HG02885 (cell line): ENCODE measurements around the gene FBXO11.
A peak's percentile ranks its signal among the peaks of the same experiment; 100 is the strongest.
"Not testable (repeated sequence)": the region's sequence is repeated elsewhere in the genome, so short reads cannot be mapped to it uniquely, and the experiment has no call there.

Experiments
- ATAC-seq: cut with Tn5 transposase; IDR thresholded peaks from one replicate; pipeline ENCODE4 v1.9.1; 2021; ENCODE audit warnings: mild to moderate bottlenecking; ENCODE audit not compliant: unreplicated experiment, poor library complexity

The FBXO11 gene

DNA sequence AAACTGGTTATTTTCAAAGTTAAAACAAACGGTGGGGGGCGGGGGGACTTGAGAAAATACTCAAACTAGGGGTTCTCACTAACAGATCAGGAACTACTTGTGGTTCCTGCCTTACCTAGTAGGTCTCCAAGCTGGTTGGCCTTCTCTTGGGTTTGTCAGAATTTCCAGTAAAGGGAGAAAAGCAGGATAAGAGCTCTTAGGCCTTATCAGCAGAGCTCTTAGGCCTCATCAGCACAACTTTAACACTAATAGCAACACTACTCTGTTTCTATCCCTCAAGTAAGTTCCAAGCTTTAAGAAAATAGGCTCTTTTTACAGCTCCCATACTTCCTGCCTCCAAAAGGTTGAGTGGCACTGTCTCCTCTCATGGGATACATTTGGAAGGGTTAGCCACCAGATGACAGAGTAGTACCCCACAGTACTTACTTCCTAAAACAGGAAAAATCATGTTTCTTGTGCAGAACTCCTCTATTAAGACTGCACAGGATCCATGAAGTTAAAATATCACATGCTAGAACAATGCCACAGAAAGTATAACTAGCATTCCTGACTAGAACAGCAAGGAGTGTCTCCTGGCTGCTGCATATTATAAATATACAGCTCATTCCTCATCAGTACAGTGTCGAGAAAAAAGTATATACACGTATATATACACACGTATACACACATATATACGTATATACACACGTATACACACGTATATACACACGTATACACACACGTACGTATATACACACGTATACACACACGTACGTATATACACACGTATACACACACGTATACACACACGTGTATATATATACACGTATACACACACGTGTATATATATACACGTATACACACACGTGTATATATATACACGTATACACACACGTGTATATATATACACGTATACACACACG, 6.1 kb downstream of the FBXO11 start:
- ATAC-seq: no peak

DNA sequence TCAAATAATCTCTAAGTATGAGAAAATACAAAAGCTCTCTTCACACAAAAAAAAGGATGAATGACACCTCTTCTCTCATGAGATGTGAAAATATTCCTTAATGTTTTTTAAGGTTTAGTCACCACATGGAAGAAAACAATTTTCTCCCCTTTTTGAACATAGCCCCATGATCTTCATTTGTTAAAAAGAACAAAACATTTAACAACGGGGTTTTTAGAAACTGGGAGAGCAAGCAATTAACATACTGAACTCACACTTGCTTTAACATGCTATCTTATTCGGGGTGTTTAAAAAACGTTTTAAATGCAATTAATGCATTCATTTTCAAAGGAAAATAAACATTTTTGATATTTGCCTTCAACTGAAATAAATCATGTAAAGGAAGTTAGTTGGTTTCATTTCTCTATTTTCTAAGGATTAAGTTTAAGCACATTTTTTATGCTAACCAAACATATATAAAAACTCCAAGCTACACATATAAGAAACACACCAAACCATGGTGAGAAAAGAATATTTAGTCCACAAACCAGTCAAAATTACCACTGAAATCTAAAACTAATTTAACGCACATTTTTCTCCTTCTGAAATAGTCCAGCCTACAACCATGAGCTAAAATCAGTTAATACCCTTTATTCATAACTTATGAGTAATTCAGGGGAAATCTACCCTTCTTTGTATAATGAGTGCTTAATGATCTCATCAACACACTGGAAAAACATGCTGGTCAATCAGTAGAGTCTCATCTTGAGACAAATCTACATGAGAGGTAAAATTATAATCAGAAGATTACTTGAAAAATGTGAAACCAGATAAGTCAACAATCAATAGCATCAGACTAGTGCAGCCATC, 8.2 kb downstream of the FBXO11 start:
- ATAC-seq: peak; percentile 59

DNA sequence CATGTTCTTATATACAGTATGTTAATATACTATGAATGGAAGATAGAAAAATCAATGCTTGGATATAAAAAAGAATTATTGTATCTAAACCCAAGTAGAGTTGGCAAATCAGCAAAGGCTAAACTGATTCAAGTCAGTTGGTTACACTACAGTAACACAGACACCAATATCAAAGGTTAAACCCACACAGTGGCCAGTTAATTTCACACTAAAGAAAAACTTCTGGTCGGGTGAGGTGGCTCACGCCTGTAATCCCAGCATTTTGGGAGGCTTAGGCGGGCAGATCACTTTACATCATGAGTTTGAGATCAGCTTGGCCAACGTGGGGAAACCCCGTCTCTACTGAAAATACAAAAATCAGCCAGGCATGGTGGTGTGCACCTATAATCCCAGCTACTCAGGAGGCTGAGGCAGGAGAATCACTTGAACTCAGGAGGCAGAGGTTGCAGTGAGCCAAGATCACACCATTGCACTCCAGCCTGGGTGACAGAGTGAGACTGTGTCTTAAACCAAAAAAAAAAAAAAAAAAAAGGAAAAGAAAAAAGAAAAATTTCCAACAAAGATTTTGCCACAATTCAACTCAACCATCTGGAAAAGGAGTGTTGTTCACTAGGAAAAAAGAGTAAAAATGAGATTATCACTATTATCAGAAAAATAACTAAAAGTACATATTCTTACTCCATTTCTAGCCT, 9.0 kb downstream of the FBXO11 start:
- not testable (repeated sequence) for ATAC-seq

DNA sequence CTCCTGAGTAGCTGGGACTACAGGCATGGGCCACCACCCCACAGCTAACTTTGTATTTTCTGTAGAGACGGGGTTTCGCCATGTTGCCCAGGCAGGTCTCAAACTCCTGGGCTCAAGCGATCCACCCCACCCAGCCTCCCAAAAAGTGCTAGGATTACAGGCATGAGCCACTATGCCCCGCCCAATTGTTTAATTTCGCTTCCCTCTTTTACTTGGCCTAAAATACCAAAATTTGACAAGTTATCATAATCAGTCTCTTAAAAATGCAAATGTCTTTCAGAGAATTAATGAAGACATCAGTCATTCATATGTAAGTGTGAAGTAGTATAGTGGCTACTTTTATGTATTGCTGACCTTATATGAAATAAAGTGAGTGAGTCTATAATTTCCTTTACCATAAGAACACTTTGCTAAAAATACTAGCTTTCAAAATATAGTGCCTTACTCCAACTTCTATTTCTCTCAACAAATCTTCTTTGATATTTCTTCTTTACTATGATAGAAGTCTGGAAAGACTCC, 9.8 kb downstream of the FBXO11 start:
- no peak for ATAC-seq

DNA sequence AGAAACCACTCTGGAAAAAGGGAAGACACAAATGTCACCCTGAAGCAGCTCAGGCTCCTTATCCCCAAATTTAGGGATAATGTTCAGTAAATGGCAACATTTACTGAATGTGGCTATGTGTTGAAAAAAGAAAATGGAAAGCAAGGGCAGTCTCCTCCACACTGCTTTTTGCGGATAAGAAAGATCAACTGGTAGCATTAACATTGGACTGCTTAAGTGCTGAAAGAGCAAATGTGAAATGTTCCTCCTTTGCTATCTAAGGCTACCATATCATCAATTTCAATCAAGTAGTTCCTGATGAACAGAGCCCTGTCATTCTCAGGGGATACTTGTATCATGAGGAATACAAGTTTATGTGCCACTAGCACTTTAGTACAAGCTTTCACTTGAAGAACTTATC, 12.5 kb downstream of the FBXO11 start:
- no peak for ATAC-seq

DNA sequence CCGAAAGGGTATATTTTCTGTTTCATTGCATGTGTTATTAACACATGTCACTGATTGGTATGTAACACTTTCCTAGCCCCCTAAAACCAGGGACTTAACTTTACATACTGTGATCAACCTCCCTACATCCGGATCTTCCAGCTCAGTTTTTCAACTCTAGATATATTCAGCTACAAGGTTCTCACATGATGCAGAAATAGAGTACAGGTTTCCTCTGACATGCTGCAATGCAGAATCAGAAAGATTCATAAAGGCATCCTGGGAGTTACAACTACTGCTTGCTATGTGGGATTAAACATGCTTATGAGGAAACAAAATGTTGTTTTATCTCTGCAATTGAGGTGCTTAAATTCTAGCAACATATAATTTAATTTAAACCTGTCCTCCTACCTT, 14.0 kb downstream of the FBXO11 start:
- ATAC-seq: no peak

DNA sequence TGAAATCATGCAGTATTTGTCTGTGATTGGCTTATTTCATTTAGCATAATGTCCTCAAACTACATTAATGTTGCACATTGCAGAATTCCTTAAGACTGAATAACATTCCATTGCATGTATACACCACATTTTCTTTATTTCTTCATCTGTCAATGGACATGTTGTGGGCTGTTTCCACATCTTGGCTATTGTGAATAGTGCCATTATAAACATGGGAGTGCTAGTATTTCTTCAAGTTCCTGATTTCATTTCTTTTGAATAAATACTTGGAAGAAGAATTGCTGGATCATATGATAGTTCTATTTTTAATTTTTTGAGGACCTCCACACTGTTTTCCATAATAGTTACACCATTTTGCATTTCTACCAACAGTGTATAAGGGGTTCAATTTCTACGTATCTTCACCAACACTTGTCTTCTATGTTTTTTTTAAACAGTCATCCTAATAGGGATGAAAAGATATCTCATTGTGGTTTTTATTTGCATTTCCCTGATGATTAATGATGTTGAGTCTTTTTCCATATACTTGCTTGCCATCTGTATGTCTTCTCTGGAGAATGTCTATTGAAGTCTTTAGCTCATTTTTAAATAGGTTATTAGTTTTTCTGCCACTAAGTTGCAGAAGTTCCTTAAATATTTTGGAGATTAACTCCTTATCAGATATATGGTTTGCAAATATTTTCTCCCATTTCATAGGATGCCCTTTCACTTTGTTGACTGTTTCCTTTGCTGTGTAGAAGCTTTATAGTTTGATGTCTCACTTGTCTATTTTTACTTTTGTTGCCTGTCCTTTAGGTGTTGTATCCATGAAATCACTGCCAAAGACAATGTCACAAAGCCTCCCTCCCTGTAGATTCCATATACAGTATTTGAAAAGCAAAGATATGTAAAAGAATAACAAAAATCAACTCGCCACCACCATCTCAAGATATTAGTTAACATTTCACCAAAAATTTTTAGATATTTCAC, 14.6 kb downstream of the FBXO11 start:
- ATAC-seq: no peak

DNA sequence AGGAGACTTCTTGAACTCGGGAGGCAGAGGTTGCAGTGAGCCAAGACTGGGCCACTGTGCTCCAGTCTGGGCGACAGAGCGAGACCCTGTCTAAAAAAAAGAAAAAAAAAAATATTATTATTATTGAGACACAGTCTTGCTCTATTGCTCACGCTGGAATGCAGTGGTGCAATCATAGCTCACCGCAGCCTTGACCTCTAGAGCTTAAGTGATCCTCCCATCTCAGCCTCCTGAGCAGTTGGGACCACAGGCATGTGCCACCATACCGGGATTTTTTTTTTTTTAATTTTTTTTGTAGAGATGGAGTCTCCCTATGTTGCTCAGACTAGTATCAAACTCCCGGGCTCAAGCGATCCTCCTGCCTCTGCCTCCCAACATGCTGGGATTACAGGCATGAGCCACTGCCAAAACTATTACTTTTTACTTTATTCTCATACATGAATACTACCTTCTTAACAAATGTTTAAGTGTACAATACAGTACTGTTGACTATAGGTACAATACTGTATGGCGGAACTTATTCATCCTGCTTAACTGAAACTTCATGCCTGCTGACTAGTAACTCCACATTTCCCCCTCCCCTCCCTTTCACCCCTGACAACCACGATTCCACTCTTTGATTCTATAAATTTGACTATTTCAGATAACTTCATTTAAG, 15.5 kb downstream of the FBXO11 start:
- no peak for ATAC-seq

DNA sequence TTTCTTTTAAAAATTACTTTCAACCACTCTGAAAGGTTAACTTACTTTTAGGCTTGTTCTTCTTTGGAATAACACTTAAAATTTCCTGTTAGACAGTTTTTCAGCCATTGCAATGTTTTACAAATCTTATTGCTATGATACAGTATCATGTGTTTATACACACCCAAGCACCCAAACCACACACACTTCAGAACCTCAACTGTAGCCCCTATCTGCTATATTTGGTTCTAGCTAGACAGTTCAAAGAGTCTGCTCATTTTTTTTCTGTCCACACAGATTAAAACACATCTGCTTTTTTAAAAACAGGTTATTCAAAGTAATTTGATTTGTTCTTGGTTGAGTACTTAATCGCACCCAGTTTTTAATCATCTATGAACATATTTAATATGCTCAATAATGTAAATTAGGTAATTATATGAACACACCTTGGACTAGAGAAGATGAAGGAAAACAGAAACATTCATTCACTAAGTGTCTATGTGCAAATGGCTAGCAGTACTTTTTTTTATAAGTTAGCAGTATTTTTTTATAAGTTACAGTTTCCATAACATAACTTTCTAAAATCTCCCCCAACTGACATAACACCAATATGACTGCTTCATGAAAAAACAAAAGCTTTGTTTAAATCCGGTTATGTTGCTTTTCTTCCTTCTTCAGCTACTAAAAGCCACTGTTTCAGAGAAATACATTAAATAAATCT, 17.6 kb downstream of the FBXO11 start:
- ATAC-seq: no peak

DNA sequence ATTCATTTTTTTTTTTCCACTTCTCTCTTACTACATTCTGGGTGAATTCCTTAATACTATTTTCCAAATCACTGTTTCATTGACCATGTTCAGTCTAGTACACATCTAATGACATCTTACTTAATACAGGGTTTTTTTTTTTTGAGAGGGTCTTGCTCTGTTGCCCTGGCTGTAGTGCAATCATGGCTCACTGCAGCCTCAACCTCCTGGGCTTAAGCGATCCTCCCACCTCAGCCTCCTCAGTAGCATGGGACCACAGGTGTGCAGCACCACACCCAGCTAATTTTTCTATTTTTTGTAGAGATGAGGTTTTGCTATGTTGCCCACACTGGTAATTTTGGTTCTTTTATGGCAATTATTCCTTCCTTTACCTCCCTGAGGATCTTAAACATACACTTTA, 29.4 kb downstream of the FBXO11 start:
- no peak for ATAC-seq

DNA sequence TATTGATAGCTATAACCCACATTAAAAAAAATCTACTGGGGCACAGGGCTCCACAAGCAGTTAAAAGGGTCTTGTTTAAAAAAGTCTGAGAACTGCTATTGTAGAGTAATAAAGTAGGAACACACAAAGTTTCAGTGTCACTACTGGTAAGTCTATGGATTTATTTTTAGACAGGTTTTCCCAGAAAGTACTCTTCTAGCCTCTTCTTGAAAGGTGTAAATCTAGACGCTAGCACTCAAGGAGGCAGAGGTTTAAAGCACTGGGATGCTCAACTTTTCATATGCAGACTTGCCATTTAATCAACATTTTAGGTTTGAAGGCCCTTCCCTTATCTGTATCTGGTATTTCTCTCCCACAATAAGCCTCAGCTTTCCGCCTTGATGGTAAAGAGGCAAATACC, 33.4 kb downstream of the FBXO11 start:
- ATAC-seq: no peak

DNA sequence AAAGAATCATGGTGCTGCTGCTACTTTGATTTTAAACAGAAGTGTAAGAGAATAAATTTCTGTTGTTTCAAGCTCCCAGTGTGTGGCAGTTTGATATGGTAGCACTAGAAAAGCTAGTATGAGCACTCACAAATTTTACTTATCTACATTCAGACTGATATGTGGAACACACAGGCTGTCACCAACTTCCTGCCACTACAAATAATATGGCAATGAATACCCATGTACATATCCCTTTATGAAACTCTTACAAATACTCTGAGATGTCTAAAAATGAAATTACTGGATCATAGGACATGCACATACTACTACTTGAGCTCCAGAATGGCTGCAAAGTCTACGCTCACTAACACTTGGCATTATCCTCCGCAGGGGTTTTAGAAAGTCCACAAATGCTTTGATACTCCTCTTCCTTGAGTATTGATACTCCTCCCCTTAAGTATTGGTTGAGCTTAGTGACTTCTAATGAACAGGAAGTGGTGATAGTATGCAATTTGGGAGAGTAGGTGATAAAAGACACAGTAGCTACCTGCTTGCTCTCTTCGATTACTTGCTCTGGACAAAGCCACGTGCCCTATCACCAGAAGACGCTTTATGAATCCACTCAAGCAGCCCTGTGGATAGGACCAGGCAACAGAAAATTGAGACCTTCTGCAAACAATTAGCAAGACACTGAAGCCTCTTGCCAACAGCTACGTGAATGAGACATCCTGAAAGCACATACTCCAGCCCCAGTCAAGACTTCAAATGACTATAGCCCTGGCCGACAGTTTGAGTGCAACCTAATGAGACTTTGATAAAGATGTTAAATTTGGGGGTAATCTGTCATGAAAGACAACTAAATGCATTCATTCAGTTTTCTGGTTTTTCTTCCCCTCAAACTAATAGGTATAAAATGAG, 35.4 kb downstream of the FBXO11 start:
- no peak for ATAC-seq

DNA sequence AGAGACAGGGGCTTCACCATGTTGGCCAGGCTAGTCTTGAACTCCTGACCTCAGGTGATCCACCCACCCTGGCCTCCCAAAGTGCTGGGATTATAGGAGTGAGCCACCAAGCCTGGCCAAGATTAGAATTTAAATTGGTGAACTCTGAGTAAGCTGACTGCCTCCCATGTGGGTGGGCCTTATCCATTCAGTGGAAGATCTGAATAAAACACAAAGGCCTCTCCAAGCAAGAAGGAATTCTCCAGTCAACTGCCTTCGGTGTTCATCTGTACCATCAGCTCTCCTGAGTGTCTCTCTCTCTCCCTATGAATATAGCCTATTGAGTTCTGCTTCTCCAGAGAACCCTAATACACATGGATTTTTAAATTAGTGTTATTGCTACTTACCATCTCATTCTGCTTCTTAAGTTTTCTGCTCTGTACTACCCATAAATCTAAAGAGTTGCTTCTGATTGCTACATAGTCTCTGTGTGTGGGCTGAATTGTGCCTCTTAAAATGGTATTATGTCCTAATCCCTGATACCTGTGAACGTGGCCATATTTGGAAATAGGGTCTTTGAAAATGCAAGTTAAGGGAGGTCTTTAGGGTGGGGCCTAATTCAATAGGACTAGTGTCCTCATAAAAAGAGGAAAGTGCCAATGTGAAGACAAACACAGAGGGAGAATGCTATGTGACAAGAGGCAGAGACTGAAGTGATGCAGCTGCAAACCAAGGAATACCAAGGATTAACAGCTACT, 36.3 kb downstream of the FBXO11 start:
- ATAC-seq: no peak

DNA sequence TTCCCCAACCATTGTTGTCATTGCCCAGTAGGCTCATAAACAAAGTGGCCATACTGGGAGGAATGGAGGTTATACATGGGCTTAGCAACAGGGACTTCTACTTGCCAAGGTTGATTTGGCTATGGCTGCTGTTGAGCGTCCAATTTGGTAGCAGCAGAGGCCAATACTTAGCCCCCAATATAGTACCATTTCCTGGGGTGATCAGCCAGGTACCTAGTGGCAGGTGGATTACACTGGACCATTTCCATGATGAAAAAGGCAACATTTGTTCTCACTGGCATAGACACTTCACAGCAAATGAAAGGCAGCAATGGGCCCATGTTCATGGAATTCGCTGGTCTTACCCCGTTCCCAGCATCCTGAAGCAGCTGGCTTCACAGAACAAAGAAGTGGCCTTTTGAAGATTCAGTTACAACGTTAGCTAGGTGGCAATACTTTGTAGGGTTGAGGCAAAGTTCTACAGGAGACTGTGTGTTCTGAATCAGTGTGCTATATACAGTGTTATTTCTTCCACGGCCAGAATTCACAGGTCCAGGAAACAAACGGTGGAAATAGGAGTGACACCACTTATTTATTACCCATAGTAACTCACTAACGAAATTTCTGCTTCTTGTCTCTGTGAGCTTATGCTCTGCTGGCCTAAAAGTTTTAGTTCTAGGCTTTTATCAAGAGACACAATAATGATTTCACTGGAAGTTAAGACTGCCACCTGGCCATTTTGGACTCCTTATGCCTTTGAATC, 37.5 kb downstream of the FBXO11 start:
- no peak for ATAC-seq

DNA sequence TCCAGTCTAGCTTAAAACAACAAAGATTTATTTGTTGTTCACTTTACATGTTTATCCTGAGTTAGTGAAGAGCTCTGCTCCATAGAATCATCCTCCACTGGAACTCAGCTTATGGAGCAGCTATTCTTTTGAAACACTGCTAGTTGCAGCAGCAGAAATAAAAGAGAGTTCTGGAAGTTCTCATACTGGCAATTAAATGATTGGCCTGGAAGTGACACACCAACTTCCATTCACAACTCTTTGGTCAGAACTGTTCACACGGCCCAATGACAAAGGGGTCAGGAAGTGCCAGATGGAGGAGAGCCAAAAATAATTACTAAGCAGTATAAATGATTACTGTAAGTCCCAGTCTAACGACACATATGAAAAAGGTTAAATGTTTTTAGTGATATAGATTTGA, 39.1 kb downstream of the FBXO11 start:
- ATAC-seq: no peak

DNA sequence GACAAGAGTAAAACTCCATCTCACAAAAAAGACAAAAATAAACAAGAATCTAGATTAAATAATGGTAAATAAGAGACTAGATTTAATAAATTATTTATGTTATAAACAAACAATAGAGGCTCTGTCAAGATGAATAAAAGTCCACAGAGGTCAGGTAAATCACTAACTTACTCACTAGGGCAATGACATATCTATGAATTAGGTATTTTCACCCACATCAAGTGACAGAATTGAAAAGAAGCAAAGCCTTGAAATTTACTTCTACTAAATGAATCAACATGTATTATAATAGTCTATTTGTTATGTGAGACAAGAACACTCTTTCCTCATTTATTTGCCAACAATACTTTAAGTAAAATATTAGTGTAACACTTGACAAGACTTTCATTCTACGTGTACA, 41.7 kb downstream of the FBXO11 start:
- ATAC-seq: no peak
